Right renal pelvis (tissue), 4 donors: ENCODE results near the gene DHRS7B. TPM values are rescaled to one million over a fixed set of nuclear protein-coding genes. Genes with fewer than 3 reads are reported as not detected.
A peak's percentile ranks its signal among the peaks of the same experiment; 100 is the strongest.
"Not testable (repeated sequence)": the region's sequence is repeated elsewhere in the genome, so short reads cannot be mapped to it uniquely, and the experiment has no call there.

ENCODE experiments used
- DNase-seq, 4 donors: peaks; one replicate each; pipeline ENCODE4 v3.0.0-alpha.2; 2013; ENCODE audit warnings: low read depth in 4 of 4, low spot score in 3 of 4, missing footprints in 1 of 4
- polyA plus RNA-seq, 4 donors: library from polyadenylated mRNA; unstranded; fragments of 120-200 nt; gene quantifications; one replicate each; pipeline ENCODE4 v1.2.1, GENCODE V29; 2013; ENCODE audit not compliant: insufficient read length in 4 of 4

Gene DHRS7B, protein sequence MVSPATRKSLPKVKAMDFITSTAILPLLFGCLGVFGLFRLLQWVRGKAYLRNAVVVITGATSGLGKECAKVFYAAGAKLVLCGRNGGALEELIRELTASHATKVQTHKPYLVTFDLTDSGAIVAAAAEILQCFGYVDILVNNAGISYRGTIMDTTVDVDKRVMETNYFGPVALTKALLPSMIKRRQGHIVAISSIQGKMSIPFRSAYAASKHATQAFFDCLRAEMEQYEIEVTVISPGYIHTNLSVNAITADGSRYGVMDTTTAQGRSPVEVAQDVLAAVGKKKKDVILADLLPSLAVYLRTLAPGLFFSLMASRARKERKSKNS
- 10 to 100 TPM; 36.7 to 38.1 (median 37.1) TPM for polyA plus RNA-seq

GRCh38 chr17:21126645-21127508 lies at the start of gene DHRS7B:
TSS of gene DHRS7B (plus strand) at chr17:21126964. CDS start at chr17:21126972, 8 bp downstream.
- DNase-seq, result peak; percentile 93 to 97 (median 94)

GRCh38 chr17:21077281-21077680 lies 49.5 kb upstream of the DHRS7B start:
- DNase-seq, result no peak

DNA sequence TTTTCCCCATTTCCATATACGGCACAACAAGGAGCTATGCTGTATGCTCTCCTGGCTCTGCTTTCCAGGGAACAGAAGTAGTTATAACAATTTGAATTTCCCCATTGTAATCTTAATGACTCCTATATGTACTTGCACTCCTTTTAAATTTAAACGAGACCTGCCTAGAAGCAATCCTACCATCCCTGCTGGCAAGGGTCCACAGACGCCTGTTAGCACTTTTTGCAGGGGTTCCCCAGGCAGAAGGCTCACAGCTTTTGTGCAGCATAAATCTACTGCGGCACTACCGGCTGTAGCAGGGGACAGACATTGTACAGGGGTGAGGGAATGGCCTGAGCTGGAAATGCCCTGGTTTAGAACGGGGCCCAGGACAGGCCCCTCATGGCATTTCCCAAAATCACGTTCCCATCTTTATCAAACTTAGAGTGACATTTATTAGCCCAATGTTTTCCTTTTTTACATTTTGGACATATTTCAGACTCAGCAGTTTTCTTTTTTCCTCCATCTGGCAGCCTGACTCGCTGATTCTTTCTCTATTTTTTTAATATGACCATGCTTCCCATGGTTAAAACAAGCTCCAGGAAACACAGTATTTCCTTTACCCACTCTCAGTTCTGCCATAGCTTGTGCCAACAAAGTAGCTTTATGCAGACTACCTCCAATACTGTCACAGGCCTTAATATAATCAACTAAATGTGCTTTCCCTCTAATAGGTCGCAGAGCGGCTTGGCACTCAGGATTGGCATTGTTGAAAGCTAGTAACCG lies 48.6 kb upstream of the DHRS7B start:
- no peak for DNase-seq

DNA sequence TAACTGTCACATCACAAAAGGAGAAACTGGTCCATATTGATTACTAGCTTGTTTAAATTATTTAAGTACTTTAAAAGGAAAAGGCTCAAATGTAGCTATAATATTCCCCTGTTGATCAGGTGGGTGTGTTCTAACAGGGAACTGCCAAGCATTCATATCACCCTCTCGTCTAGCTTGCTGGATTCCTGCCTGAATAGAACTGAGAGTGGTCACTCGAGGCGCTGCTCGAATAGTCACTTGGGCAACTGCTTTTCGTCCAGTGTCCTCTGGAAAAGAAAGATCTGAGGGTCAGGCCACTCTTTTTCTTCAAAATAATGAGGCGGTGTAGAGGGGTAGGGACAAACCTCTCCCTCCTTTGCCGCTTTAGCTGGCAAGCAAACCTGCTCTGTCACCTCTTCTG lies 47.6 kb upstream of the DHRS7B start:
- DNase-seq, result no peak

GRCh38 chr17:21082001-21082436 lies 44.7 kb upstream of the DHRS7B start:
- DNase-seq, result no peak

- DNase-seq, result not testable (repeated sequence)
Measured at GRCh38 chr17:21085280-21085679, 41.5 kb upstream of the DHRS7B start.

DNA sequence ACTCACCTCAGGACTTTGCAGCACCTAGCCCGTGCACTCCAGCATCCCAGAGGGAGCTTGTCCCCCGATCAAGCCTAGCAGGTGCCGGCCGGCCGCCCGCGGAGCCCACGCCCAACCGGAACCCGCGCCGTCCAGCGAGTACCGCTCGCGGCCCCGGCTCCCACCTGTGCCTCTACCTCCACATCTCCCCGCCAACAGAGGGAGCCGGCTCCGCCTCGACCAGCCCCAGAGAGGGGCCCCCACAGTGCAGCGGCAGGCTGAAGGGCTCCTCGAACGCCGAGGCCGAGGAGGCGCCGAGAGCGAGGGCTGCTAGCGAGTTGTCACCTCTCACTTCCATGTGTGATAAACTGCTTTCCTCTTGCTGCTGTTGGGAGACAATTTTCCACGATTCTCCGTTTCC lies 41.1 kb upstream of the DHRS7B start:
- DNase-seq, result no peak

GRCh38 chr17:21089145-21089544 lies 37.6 kb upstream of the DHRS7B start:
- no peak for DNase-seq

GRCh38 chr17:21089933-21090901 lies 36.5 kb upstream of the DHRS7B start:
- DNase-seq, result no peak

- no peak for DNase-seq
Measured at GRCh38 chr17:21090902-21091618, 35.7 kb upstream of the DHRS7B start.

DNA sequence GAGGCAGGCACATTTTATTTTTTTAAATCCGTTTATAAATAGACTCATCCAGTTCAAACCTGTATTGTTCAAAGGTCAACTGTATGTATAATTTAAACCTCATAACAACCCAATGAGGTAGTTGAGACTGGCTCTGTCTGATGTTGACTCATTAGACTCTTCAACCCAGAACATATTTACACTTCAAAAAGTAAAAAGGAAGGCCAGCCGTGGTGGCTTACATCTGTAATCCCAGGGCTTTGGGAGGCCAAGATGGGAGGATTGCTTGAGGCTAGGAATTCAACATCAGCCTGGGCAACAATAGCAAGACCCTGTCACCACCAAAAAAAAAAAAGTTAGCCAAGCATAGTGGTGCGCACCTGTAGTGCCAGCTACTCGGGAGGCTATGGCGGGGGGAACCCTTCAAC lies 32.5 kb upstream of the DHRS7B start:
- no peak for DNase-seq

GRCh38 chr17:21095735-21096134 lies 31.0 kb upstream of the DHRS7B start:
- DNase-seq, result no peak

GRCh38 chr17:21096874-21097273 lies 29.9 kb upstream of the DHRS7B start:
- DNase-seq, result no peak

GRCh38 chr17:21098934-21099689 lies 27.7 kb upstream of the DHRS7B start:
- peak; percentile 45 to 74 (median 60) for DNase-seq

GRCh38 chr17:21100636-21101035 lies 26.1 kb upstream of the DHRS7B start:
- DNase-seq, result no peak

GRCh38 chr17:21104608-21105007 lies 22.2 kb upstream of the DHRS7B start:
- no peak for DNase-seq

- no peak for DNase-seq
Measured at GRCh38 chr17:21105064-21105894, 21.5 kb upstream of the DHRS7B start.
